Superior temporal gyrus (tissue), 1 donor: ENCODE results near the gene VAV3.
"Not testable (repeated sequence)": the region's sequence is repeated elsewhere in the genome, so short reads cannot be mapped to it uniquely, and the experiment has no call there.

Experiments used
- DNase-seq: peaks from one replicate; pipeline ENCODE4 v3.0.0-alpha.2; 2016; ENCODE audit errors: extremely low spot score

The VAV3 gene

DNA sequence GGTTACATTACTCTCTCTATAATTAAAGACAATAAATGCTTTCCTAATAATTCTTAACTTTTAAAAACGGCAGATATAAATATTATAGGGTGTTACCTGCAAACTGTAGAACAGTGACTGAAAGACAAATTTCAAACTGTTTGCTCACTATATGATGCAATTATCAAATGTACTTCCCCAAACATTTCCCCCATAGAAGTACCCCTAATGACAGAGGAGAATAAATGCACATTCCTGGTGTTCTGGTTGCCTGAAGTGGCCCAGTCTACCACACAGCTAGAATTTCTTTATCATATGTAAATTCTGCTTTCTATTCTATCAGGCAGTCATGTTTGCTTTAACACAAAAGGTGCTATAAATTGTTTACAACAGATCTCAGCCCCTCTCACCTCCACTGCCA lies 70.4 kb downstream of the VAV3 start:
- DNase-seq: no peak

DNA sequence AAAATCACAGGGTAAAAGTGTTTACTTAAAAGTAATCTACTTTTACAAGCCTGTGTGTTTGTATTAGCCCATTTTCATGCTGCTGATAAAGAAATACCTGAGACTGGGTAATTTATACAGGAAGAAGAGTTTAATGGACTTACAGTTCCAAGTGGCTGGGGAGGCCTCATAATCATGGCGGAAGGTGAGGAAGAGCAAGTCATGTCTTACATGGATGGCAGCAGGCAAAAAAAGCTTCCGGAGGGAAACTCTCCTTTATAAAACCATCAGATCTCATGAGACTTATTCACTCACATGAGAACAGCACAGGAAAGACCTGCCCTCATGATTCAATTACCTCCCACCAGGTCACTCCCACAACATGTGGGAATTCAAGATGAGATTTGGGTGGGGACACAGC lies 71.6 kb downstream of the VAV3 start:
- not testable (repeated sequence) for DNase-seq

DNA sequence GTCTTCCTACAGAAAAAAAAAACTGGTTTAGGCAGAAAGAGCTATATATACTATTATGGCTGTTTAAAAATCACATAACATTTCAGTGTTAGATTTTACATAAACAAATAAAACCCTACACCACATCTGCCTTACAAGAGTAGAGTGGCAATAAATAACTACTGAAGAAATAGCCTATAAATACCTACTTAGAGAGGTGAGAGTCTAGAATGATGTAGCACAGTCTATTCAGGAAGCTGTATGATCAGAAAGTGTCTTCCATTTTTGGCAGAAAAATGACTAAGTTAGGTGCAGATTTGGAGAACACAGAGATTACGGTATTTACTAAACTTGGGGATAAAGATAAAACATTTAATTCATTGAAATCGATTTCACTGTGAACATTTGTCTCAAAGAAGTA lies 75.5 kb downstream of the VAV3 start:
- DNase-seq: no peak

DNA sequence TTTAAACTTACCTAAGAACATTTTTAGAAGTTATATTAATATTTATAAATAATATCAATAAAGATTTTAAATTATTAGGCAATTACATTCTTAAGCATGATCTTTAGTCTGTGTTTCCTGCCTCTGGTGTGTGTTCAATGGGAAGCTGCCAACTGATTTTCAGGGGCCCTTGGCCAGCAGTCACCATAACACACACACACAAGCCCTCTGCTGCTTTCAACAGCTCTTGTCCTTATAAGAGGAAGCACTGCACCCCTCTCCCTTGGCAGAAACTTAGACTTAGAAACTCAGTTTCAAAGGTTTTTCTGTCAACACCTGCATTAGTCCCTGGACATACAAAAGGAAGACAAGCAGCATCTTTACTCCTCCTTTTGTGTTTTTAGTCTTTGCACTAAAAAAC lies 81.4 kb downstream of the VAV3 start:
- no peak for DNase-seq

DNA sequence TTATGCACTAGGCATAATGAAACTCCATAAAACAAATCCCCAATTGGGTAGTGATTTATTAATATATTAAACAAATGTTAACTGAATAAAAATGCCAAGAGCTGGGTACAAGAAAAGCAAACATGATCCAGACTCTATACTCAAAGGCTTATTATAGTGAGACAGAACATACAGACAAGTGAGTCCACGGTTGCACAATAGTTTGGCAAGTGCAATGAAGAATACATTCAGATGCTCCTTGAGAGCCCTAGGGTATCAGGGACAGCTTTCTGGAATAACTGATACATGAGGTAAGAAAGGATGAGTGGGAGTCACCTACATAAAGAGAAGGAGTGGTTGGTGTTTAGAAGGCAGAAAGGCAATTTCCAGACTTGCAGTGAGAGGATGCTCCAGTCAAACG lies 85.1 kb downstream of the VAV3 start:
- DNase-seq: no peak

DNA sequence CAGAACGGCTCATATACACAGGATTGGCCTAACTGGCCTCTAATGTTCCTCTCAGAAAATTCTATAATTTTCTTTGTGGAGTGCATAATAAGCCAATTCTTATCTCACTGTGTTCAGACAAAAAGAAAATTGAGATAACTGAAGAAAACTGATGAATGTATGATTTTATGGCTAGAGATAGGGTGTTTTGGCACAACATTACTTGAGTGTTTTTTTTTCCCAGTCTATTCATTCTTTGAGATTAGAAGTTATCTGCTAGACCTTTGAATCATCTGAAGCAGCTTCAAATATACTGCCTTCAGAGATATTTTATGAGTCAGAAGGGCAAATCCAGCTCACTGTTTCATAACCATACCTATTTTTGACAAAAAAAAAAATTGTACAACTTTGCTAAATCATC lies 85.6 kb downstream of the VAV3 start:
- no peak for DNase-seq

DNA sequence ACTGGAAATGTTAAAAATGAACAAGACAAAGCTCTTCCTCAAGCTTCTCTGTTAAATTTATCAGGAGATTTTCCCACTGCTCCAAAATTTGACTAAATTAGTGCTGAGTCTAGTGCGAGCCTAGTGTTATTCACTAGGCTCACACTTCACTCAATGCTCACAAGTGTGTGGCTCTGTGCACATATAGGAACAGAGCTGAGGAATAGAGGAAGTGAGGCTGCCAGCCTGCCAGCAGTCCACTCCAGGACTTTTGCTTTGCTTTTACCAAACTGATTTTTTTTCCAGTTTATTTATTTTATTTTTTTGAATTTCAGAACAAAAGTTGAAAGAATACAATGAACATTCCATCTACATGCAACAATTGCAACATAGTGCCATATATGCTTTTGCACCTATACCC lies 87.2 kb downstream of the VAV3 start:
- DNase-seq: no peak

DNA sequence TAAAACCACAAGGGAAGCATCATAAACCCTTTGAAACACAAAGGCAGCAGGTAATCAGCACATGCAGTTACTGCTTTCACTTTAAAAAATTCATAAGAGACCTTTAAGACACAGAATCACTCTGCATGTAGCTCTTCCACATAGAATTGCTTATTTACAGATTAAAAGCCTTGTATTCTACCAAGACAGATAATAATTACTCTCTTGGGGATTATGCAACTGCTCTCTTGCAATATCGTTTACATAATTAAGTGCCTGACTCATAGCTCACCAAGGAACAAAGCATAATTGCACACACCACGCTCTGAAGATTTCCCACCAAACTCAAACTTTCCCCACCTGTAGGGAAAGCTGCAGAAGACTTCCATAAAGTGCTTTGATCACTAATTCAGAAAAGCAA lies 87.9 kb downstream of the VAV3 start:
- DNase-seq: no peak

DNA sequence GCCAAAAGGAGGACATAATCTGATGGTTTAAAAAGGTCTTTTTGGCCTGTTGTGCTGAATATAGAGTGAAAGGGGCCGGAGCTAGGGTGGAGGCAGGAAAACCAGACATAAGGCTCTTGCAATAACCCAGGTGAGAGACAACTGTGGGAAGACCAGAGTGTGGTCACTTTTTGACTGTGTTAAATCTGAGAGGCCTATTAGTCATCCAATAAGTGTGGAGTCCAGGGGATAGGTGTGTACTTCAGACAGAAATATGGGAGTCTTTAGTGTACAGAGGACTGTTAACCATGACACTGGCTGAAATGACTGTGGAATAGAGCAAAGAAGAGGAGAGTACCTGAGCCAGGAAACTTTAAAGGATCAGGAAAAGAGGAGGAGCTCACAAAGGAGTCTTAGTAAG lies 89.3 kb downstream of the VAV3 start:
- no peak for DNase-seq

DNA sequence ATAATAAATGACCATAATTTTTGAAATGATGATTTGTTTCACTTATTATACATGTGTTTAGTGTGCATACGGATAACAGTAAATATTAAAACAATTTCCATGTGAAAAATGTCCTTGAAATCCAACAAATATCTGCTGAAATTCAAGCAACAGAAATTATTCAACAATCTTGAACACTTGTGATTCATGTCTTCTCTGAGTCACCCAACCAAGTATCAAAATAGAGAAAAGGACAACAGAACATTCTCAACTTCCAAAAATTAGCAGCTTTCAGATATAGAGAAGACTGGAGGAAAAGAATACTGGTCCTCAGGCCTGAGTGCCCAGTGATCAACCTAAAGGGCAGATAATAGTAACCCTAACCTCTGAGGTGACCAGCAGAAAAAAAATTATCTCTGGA lies 90.8 kb downstream of the VAV3 start:
- DNase-seq: no peak

DNA sequence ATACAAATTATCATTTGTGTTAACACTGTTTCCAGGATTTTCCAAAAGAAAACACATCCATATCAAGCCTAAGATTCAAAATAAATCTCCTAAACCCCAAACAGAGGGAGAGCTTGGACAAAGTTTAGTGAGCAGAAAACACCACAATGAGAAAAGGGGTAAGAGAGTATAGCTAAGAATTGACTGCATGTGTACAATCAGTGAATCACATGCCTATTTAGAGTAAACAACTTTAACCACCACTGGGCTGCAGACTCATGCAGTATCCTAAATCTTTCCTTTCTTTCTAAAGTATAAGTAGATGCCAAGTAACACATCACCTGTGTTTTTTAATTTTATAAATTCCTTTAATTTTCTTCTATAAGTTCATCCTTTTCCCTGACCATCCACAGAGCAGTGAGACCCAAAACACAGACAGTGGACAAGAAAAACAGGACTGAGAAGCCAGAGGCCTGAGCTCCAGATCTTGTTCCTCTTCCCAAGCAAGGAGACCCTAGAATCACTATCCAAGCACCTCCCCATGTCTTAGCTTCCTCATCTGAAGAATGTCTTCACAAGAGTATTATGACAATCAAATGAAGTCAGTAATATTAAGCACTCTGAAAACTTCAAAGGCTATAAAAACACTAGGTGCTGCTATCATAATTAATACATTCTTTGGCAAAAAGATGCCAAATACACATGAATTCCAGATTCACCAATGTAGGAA lies 93.1 kb downstream of the VAV3 start:
- no peak for DNase-seq

DNA sequence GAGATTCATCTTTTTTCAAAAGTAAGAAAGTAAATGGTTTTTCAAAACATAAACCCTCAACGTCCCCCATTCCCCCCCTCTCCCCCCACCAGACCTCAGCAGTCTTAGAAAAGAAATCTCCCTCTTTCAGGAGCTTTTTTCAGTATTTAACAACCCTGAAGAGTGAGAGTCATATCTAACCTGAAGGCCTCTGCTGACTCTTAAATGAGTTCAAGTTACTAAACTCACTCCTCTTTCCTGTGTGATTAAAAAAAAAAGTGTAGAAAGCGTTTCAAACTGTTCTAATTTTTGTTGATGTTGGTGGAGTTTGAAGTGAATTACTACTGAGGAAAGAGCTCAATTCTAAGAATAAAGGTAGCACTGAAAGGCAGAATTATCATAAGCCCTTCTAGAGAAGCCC lies 93.7 kb downstream of the VAV3 start:
- DNase-seq: no peak

DNA sequence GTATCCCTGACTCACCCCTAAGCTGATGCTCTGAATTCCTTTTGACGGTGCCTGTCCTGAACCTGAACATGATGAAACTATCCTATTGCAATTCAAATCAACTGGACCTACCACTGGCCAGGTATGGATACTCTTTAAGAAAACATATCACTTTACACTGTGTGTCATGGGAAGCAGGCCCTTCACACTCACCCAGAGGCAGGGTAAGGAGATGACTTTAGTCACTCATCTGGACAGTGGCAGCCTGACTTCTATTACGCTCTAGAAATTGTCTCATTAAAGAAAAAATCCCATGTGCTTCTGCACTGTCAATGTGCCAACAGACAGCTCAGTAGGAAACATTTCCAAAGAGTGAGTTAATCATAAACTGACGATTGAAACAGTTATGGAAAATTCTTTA lies 94.3 kb downstream of the VAV3 start:
- no peak for DNase-seq

DNA sequence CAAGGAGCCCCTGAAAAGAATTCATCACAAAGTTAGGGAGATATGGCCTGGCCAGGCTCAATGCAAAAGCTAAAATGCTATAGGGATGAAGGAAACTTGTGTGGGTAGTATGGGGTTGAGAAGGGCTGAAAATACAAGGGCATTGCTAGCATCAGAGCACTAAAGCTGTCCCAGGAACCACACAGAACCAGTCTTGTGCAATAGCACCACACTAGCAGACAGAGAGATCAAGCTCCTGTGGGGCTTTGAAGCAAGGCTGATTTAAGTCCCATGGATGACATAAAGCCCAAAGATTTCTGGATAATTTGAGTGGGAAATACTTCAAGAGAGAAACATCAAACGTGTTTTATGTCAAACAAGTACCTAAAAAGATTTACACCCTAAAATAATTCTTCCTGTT lies 97.1 kb downstream of the VAV3 start:
- no peak for DNase-seq

DNA sequence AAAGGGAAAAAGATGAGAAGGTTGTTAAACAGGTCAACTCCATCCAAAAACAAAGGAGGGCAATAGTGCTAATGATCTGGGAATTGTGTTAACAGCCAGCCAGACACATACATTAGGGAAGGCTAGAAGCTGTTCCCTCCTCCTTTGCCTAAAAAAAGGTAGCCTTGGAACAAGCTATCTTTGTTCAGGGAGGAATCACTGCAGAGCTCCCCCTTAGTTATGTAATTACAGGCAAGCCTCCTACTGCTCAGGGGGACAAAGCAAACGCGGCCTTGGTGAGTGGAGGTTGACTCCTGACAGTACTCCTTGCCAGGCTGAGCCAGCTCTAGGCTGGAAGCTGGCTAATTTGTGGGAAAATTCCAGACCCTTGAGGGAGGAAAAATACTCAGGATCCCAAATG lies 97.6 kb downstream of the VAV3 start:
- no peak for DNase-seq

DNA sequence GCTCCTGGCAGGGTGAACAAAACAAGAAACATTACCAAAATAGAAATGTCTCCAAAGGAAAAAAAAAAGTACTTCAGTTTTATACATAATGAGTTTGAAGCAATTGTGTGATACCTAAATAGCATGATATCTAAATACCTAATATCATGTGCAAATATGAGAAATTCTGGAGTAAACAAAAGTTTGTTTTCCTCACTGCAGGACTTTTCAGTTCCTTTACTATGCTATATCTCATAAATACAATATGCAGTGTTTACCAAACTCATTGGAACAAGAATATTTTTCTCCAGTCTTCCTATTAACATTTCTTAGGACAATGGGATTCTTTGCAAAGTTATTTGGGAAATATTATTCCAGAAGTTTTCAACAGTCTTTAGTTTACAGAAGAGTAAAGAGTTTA lies 98.1 kb downstream of the VAV3 start:
- DNase-seq: no peak

DNA sequence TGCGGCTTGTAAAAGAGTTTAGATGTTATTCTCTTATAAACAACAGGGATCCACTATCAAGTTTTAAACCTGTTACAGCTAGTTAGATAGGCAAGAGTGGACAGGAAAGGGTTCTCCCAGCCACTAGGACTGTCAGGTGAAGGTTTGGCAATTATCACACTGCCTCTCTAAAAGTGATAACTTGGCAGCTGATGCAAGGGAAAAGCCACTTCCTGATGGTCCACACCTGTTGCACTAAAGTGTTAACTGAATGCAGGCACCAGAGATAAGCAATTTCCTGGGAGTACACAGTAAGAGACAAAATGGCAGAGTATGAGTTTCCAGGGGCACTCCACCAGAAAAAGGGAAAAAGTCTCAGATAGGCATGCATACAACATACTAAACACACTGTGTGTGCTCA lies 99.4 kb downstream of the VAV3 start:
- no peak for DNase-seq

DNA sequence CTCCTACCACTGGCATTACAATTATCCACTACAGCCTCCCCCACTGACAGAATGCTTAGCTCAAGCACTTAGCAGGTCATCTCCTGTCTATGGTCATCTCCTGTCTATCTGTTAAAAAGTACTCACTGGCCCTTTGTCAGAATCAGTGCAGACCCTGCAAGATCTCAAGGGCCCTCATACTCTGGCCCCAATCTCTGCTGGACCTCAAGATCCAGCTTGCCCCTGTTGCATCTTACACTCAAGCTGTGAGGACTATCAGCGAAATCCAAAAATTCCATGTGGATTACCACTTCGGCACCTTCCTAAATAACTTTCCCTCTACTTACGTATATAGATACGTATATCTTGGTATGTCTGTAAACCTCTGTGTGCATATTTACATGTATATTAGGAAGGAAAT lies 101.6 kb downstream of the VAV3 start:
- DNase-seq: no peak

DNA sequence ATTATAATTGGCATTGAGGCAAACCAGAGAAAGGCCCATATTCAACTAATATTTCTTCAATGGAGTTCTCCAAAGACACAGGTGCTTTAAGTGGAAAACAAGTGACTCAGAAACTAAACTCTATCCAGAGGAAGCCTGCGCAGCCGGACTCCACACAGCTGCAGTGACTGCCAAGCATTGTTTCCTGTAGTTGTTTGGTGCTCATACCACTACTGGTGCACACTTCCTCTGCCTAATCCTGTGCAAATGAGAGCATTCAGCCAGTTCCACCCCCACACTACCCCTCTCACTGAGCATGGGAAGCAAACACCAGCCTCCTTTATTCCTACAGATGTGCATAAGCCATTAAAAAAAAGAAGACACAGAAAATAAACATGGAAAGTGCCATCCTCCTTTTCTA lies 102.9 kb downstream of the VAV3 start:
- DNase-seq: no peak

DNA sequence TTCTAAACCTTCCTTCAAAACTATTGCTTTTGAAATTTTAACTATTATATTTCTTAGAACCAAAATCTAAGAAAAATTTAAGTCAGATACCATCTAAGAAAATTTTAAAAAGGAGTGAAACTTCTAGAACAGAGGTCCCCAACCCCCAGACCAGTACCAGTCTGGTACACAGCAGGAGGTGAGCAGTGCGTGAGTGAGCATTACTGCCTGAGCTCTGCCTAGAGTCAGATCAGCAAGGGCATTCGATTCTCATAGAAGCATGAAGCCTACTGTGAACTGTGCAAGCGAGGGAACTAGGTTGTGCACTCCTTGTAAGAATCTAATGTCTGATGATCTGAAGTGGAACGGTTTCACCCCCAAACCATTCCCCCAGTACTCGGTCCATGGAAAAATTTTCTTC lies 106.7 kb downstream of the VAV3 start:
- no peak for DNase-seq

DNA sequence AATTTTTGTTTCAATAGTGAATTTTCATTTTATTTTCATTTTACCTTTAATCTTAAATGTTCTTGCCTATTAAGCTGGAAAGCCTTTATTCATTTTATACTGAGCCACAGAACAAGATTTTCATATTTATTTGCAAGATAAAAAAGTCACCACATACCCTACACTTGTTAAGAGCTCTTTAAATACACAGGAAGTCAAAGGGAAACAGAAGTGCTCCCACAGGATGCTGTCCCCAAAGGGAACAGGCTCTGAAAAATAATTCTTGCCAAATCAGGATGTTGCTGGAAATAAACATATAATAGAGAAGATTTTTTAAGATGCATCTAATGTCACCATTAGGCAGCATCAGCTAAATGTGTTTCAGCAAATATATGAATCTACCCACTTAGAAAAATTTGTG lies 113.6 kb downstream of the VAV3 start:
- no peak for DNase-seq

DNA sequence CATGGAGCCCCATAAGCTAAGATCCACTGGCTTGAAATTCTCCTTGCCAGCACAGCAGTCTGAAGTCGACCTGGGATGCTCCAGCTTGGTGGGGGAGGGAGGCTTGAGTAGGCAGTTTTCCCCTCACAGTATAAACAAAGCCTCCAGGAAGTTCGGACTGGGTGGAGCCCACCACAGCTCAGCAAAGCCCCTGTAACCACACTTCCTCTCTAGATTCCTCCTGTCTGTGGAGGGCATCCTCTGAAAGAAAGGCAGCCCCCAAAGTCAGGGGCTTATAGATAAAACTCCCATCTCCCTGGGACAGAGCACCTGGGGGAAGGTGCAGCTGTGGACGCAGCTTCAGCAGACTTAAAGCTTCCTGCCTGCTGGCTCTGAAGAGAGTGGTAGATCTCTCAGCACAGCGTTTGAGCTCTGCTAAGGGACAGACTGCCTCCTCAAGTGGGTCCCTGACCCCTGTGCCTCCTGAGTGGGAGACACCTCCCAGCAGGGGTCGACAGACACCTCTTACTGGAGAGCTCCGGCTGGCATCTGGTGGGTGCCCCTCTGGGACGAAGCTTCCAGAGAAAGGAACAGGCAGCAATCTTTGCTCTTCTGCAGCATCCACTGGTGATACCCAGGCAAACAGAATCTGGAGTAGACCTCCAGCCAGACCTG lies 120.3 kb downstream of the VAV3 start:
- DNase-seq: not testable (repeated sequence)

DNA sequence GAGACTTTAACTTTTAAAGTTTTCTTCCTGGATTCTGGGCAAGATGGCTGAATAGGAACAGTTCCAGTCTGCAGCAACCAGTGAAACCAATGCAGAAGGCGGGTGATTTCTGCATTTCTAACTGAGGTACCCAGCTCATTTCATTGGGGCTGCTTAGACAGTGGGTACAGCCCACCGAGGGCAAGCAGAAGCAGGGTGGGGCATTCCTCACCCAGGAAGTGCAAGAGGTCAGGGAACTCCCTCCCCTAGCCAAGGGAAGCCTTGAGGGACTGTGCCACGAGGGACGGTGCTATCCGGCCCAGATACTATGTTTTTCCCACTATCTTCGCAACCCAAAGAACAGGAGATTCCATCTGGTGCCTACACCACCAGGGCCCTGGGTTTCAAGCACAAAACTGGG lies 121.0 kb downstream of the VAV3 start:
- DNase-seq: no peak

DNA sequence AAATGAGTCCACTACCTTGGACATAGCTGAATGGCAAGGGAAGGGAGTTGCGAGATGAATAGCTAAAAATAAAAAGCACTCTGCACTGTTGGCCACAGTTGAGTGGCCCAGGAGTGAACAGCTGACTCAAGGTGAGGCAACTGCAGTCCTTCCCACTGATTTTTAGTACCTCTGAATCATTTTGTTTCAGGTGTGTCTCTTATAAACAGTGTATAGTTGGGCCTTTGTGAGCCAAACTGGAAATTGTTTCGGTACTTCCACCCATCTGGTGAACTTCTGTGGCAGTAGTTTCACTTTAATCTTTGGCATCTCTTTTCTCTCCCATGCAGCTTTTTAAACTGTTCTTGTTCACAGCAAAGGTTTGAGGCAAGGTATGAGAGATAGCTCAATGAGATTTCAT lies 122.7 kb downstream of the VAV3 start:
- no peak for DNase-seq
